ENCODE measurements around the gene SCN1B.
"Not testable (repeated sequence)": the region's sequence is repeated elsewhere in the genome, so short reads cannot be mapped to it uniquely, and the experiment has no call there.

The SCN1B gene

DNA sequence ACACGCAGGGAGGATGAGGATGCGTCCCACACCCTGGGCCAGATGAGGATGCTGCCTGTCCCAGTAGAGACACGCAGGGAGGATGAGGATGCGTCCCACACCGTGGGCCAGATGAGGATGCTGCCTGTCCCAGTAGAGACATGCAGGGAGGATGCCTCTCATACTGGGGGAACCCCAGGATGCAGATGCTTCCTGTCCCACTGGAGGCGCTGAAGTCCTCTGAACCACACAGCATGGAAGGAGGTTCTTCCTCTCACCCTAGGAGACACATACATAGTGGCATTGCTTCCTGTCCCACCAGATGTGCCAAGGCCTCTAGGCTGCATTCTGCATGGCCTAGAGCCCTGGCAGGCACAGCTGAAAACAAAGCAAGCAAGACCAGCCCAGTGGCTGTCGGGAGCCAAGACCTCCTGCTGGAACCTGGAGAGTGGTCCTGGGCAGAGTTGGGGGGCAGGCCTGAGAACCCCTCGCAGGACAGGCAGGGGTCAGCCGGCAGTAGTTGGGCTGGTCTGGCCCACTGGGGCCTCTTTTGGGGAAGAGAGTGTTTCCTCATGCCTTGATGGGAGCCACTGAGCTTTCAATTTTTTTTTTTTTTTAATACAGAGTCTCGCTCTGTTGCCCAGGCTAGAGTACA, 15.5 kb downstream of the SCN1B start:
- peaks cover 27% of the 10 kb centered on the region for H3K36me3 ChIP-seq
- H3K9me3 ChIP-seq (ENCODE audit: severe bottlenecking): no peaks in the 10 kb centered on the region
- H3K27ac ChIP-seq: no peak overlapping the region
- DNase-seq: no peak
- TF ChIP-seq, protein P1, sequence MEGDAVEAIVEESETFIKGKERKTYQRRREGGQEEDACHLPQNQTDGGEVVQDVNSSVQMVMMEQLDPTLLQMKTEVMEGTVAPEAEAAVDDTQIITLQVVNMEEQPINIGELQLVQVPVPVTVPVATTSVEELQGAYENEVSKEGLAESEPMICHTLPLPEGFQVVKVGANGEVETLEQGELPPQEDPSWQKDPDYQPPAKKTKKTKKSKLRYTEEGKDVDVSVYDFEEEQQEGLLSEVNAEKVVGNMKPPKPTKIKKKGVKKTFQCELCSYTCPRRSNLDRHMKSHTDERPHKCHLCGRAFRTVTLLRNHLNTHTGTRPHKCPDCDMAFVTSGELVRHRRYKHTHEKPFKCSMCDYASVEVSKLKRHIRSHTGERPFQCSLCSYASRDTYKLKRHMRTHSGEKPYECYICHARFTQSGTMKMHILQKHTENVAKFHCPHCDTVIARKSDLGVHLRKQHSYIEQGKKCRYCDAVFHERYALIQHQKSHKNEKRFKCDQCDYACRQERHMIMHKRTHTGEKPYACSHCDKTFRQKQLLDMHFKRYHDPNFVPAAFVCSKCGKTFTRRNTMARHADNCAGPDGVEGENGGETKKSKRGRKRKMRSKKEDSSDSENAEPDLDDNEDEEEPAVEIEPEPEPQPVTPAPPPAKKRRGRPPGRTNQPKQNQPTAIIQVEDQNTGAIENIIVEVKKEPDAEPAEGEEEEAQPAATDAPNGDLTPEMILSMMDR (IDR thresholded peaks at IDR 0.05; ENCODE audit: low read depth, low read length): peak; percentile 55
- no peaks in the 10 kb centered on the region for H3K27me3 ChIP-seq (ENCODE audit: insufficient read depth, low read depth, severe bottlenecking)
- H3K4me3 ChIP-seq (ENCODE audit: low read depth, low read length): no peak overlapping the region

DNA sequence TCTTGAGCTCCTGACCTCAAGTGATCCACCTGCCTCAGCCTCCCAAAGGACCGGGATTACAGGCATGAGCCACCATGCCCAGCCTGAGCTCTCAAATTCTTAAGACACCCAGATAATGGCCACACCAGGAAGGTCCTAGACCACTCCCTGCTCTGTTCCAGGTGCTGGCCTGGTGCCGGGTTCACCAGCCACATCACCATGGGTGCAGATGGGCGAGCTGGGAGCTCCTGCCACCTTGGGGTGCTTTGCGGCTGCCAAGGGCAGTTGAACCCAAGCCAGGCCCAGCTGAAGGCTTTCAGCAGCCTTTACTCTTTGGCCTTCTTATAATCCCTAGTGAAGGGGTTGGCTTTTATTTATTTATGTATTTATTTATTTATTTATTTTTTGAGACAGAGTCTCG, 16.2 kb downstream of the SCN1B start:
- peak overlapping the region; percentile 40 for H3K27ac ChIP-seq
- TF ChIP-seq, protein P1 (IDR thresholded peaks at IDR 0.05; ENCODE audit: low read depth, low read length): no peak

DNA sequence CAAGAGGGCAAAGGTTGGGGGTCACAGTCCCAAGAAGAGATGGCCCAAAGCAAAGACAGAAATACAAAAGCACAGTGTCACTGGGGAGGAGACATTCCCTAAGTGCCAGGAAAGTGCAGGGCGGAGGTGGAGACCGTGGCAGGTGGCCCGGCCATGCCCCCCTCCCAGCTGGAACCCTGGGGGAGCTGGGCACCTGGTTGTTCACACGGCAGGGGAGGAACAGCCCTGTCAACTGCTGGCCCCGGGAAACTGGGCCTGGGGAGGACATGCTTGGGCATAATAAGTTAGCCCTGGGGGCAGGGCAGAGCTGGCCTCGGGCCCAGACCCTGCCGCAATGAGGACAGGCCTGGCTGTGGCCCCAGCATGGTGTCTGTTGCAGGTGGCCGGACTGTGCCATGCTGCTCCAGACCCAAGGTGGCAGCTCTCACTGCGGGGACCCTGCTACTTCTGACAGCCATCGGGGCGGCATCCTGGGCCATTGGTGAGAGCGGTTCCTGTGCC, 18.7 kb downstream of the SCN1B start:
- Histone ChIP-seq H3K4me3 (ENCODE audit: low read depth, low read length) (no peak overlapping the region), H3K27ac (no peak overlapping the region), H3K27me3 (ENCODE audit: insufficient read depth, low read depth, severe bottlenecking) (no peaks in the 10 kb centered on the region), H3K9me3 (ENCODE audit: severe bottlenecking) (no peaks in the 10 kb centered on the region), H3K36me3 (peaks cover 5% of the 10 kb centered on the region)
- TF ChIP-seq, protein P1 (IDR thresholded peaks at IDR 0.05; ENCODE audit: low read depth, low read length): no peak
- no peak for DNase-seq

More for the DNA sequence above, 16.2 kb downstream of the SCN1B start:
- Histone ChIP-seq H3K9me3 (ENCODE audit: severe bottlenecking) (no peaks in the 10 kb centered on the region), H3K36me3 (peaks cover 27% of the 10 kb centered on the region), H3K27me3 (ENCODE audit: insufficient read depth, low read depth, severe bottlenecking) (no peaks in the 10 kb centered on the region), H3K4me3 (ENCODE audit: low read depth, low read length) (no peak overlapping the region)
- no peak for DNase-seq

DNA sequence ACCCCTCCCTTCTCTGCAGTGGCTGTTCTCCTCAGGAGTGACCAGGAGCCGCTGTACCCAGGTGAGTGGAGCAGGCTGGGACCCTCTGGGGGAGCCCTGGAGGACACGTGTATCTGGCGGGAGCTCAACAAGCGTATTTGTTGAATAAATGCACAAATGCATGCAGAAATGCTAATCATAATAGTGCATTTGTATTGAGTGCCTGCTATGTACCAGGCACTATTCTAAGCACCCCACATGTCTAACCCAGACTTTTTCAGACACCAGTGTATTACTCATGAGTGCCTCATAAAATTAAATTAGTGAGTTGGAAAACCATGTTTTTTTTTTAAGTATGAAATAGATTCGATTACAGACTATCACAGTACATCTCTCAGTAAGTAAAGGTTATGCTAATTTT, 19.2 kb downstream of the SCN1B start:
- H3K27ac ChIP-seq: no peak overlapping the region
- no peaks in the 10 kb centered on the region for H3K27me3 ChIP-seq (ENCODE audit: insufficient read depth, low read depth, severe bottlenecking)
- H3K9me3 ChIP-seq (ENCODE audit: severe bottlenecking): no peaks in the 10 kb centered on the region
- TF ChIP-seq, protein P1 (IDR thresholded peaks at IDR 0.05; ENCODE audit: low read depth, low read length): no peak
- H3K4me3 ChIP-seq (ENCODE audit: low read depth, low read length): no peak overlapping the region
- DNase-seq: no peak
- peaks cover 5% of the 10 kb centered on the region for H3K36me3 ChIP-seq

DNA sequence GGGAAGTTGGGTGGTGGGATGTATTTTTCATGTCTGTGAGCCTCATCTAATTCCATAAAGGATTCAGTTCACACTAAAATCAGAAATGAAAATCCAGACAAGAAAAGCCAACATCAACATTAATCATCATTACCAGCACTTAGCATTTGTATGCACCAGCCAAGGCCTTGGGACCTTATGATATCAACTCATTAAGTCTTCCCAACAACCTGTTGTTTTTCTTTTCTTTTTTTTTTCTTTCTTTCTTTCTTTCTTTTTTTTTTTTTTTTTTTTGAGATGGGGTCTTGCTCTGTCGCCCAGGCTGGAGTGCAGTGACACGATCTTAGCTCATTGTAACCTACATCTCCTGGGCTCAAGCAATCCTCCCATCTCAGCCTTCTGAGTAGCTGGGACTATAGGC, 20.4 kb downstream of the SCN1B start:
- not testable (repeated sequence) for DNase-seq; H3K36me3 ChIP-seq; H3K4me3 ChIP-seq (ENCODE audit: low read depth, low read length); H3K27ac ChIP-seq; H3K27me3 ChIP-seq (ENCODE audit: insufficient read depth, low read depth, severe bottlenecking); H3K9me3 ChIP-seq (ENCODE audit: severe bottlenecking)

DNA sequence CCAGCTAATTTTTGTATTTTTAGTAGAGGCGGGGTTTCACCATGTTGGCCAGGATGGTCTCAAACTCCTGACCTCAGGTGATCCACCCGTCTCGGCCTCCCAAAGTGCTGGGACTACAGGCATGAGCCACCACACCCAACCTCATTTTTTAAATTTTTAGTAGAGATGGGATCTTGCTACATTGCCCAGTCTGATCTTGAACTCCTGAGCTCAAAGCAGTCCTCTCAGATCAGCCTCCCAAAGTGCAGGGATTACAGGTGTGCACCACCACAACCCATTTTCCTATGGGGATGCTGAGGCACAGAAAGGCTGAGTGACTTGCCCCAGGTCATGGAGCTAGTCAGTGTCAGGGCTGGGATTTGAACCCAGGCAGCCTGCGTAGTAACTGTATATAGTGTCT, 21.0 kb downstream of the SCN1B start:
- DNase-seq; H3K4me3 ChIP-seq (ENCODE audit: low read depth, low read length); H3K36me3 ChIP-seq; H3K9me3 ChIP-seq (ENCODE audit: severe bottlenecking); H3K27me3 ChIP-seq (ENCODE audit: insufficient read depth, low read depth, severe bottlenecking); H3K27ac ChIP-seq: not testable (repeated sequence)

DNA sequence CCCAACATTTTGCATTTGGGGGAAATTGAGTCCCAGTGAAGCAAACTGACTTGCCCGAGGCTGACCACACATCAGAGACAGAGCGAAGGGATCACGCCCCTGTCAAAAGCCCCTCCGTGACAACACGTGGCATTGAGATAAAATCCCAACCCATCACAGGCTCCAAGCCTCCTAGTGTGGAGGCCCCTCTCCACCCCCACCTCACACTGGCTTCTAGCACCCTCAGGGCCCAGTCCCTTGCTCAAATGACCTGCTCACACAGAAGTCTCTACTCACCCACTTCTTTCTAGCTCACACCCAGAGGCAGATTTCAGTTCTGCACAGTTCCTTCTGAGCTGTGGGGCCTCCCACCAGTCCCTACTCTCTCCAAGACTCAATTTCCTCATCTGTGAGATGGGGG, 21.5 kb downstream of the SCN1B start:
- Histone ChIP-seq H3K4me3 (ENCODE audit: low read depth, low read length) (no peak overlapping the region), H3K9me3 (ENCODE audit: severe bottlenecking) (no peaks in the 10 kb centered on the region), H3K27me3 (ENCODE audit: insufficient read depth, low read depth, severe bottlenecking) (no peaks in the 10 kb centered on the region), H3K36me3 (peaks cover 3% of the 10 kb centered on the region), H3K27ac (no peak overlapping the region)
- TF ChIP-seq, protein P1 (IDR thresholded peaks at IDR 0.05; ENCODE audit: low read depth, low read length): no peak
- DNase-seq: no peak

All from WERI-Rb-1 (cell line).